ENCODE data around the gene LINS1. TPM values are rescaled to one million over a fixed set of nuclear protein-coding genes. Genes with fewer than 3 reads are reported as not detected.
A peak's percentile ranks its signal among the peaks of the same experiment; 100 is the strongest.

LINS1 gene
- total RNA-seq, 1 donor from 2014 or later, result 14.5 TPM

- Histone ChIP-seq H3K27ac (no peak overlapping the region), H3K4me1 (no peaks in the 10 kb centered on the region), H3K36me3 (no peaks in the 10 kb centered on the region), H3K9me3 (no peaks in the 10 kb centered on the region), H3K27me3 (no peaks in the 10 kb centered on the region), H3K4me3 (no peak overlapping the region)
- DNase-seq (ENCODE audit: extremely low spot score in 2 of 2), result peak in 1 of 2 donors; percentile 49
- intact Hi-C loops (cut with DNase I), result no loop called here
- TF ChIP-seq CTCF (IDR thresholded peaks at IDR 0.05) (no peak), POLR2A (IDR thresholded peaks at IDR 0.05) (no peak), POLR2AphosphoS5 (IDR thresholded peaks at IDR 0.05; ENCODE audit: insufficient read depth in 1 of 2, low read depth in 1 of 2) (no peak)
These were observed 68.1 kb downstream of the LINS1 start for GRCh38 chr15:100533886-100534285.

- Histone ChIP-seq H3K36me3 (no peaks in the 10 kb centered on the region), H3K4me1 (no peaks in the 10 kb centered on the region), H3K27ac (no peak overlapping the region), H3K4me3 (no peak overlapping the region), H3K27me3 (no peaks in the 10 kb centered on the region), H3K9me3 (no peaks in the 10 kb centered on the region)
- no peak for DNase-seq (ENCODE audit: extremely low spot score in 2 of 2)
- intact Hi-C loops (cut with DNase I), result no loop called here
- TF ChIP-seq CTCF (IDR thresholded peaks at IDR 0.05) (no peak), POLR2AphosphoS5 (IDR thresholded peaks at IDR 0.05; ENCODE audit: insufficient read depth in 1 of 2, low read depth in 1 of 2) (no peak), POLR2A (IDR thresholded peaks at IDR 0.05) (no peak)
These were observed 70.1 kb downstream of the LINS1 start for GRCh38 chr15:100531823-100532327.

DNA sequence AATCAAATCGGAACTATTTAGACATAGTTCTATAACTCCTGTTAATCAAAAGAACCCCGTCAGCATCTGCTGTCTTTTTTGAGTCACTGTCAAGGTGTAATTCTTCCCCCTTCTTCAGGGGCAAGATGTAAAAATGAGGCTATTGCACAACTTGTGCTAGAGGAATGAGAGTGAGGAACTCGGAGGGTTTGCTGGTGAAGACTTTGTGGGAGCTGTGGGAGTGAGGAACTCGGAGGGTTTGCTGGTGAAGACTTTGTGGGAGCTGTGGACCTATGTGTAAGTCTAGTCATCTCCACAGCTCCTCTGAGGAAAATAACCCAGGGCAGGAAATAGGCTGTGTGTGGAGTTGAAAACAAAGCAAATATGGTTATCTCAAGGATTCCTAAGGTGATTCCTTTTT, 70.8 kb downstream of the LINS1 start:
- no peak for DNase-seq (ENCODE audit: extremely low spot score in 2 of 2)
- H3K27me3 ChIP-seq, result no peaks in the 10 kb centered on the region
- intact Hi-C loops (cut with DNase I), result no loop called here
- no peak for TF ChIP-seq POLR2A (IDR thresholded peaks at IDR 0.05)
- TF ChIP-seq CTCF (IDR thresholded peaks at IDR 0.05), result no peak
- no peak for TF ChIP-seq POLR2AphosphoS5 (IDR thresholded peaks at IDR 0.05; ENCODE audit: insufficient read depth in 1 of 2, low read depth in 1 of 2)
- no peak overlapping the region for H3K4me3 ChIP-seq
- no peak overlapping the region for H3K27ac ChIP-seq
- H3K4me1 ChIP-seq, result no peaks in the 10 kb centered on the region
- no peaks in the 10 kb centered on the region for H3K36me3 ChIP-seq
- no peaks in the 10 kb centered on the region for H3K9me3 ChIP-seq

DNA sequence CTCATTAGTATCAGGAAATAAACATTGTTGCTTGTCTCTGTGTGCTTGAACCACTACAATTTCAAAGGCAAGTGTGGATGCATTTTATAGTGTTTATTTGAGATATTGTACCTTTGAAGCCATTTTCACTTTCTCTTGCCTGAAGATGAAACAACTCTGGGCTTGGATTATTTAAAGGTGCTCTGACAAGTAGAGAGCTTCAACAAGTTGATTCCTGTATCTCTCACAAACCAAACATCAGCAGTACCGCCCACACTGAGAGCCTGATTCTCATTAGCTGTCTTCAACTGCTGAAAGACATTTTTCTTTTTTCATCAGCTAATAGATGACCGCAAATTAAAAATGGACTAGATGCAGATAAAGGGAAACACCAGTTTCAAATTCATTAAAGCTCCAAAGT, 72.4 kb downstream of the LINS1 start:
- Histone ChIP-seq H3K36me3 (no peaks in the 10 kb centered on the region), H3K27ac (no peak overlapping the region), H3K9me3 (no peaks in the 10 kb centered on the region), H3K4me1 (peaks cover 6% of the 10 kb centered on the region), H3K27me3 (no peaks in the 10 kb centered on the region), H3K4me3 (peak overlapping the region in 1 of 2 donors; percentile 36)
- DNase-seq (ENCODE audit: extremely low spot score in 2 of 2), result no peak
- TF ChIP-seq POLR2AphosphoS5 (IDR thresholded peaks at IDR 0.05; ENCODE audit: insufficient read depth in 1 of 2, low read depth in 1 of 2) (no peak), POLR2A (IDR thresholded peaks at IDR 0.05) (no peak), CTCF (IDR thresholded peaks at IDR 0.05) (no peak)
- intact Hi-C loops (cut with DNase I), result no loop called here

DNA sequence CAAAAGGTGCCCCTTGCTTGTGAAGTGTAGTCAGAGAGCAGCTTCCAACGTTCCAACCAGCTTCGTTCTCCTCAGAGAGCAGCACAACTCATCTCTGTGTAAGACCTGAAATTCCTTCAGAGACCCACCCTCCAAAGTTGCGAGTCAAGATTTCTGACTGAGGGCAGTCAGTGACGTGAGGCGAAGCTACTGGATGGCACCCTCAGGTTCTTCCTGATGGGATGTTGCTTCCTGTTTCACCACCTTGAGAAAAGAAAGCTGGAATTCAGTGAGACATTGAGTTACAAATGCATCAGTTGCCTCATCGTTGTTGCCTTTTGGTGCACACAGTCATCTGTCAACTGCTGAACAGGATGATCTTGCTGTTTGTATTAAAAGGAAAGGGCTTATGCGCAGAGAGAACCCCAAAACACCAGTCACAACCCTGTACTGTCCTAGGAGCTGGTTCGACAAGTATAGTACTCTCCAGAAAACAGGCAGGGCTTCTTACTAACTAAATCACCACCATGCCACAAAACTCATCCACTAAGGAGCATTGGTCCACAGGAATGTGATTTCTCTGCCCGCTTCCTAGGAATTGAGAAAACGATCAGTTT, 73.1 kb downstream of the LINS1 start, which contains the start of gene CERS3:
Gene CERS3 (minus strand): TSS at position 118 of the 596 bp plus-strand sequence. CDS start 27,101 bp downstream, outside the sequence.
- Histone ChIP-seq H3K27me3 (no peaks in the 10 kb centered on the region), H3K4me3 (peak within 1 kb of the TSS; percentile 16 to 36), H3K27ac (peak within 1 kb of the TSS; percentile 60), H3K4me1 (peaks cover 6% of the 10 kb centered on the region), H3K36me3 (no peaks in the 10 kb centered on the region), H3K9me3 (no peaks in the 10 kb centered on the region)
- no peak for TF ChIP-seq POLR2AphosphoS5 (IDR thresholded peaks at IDR 0.05; ENCODE audit: insufficient read depth in 1 of 2, low read depth in 1 of 2)
- TF ChIP-seq POLR2A (IDR thresholded peaks at IDR 0.05), result no peak
- TF ChIP-seq CTCF (IDR thresholded peaks at IDR 0.05), result no peak
- DNase-seq (ENCODE audit: extremely low spot score in 2 of 2), result no peak
- intact Hi-C loops (cut with DNase I), result no loop called here
